ENCODE measurements around the gene NOVA2.
"Not testable (repeated sequence)": the region's sequence is repeated elsewhere in the genome, so short reads cannot be mapped to it uniquely, and the experiment has no call there.

The NOVA2 gene

DNA sequence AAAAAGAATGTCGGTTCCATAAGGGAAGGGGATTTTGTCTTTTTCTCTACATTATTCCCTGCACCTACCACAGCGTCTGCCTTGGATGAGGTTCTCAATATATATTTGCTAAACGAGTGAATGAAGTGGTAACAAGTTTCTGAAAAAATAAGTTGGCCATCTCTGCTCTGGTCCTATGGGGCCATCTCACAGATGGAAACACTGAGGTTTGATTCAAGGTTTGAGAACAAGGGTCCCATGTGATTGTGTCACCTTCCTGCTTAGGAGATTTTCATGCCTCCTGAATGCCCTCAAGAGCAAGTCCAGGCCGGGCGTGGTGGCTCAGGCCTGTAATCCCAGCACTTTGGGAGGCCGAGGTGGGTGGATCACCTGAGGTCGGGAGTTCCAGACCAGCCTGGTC, 74.4 kb downstream of the NOVA2 start:
- in situ Hi-C loops (cut with MboI; ENCODE audit: low sequenced_read_pairs), result no loop called here

DNA sequence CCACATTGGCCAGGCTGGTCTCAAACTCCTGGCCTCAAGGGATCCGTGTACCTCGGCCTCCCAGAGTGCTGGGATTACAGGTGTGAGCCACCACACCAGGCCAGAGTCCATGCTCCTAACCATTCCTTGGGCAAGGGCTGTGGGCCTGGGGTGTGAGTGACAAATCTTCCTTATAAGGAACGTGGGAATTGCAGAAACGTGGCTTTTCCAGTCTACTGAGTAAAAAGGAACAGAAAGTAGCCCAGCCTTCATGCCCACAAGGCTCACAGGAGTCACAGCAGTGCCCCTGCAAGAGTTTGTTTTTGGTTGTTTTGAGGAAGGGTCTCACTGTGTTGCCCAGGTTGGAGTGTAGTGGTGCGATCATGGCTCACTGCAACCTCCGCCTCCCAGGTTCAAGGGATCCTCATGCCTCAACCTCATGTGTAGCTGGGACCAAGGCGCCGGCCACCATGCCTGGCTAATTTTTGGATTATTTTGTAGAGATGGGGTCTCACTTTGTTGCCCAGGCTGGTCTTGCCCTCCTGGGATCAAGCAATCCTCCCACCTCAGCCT, 76.3 kb downstream of the NOVA2 start:
- in situ Hi-C loops (cut with MboI; ENCODE audit: low sequenced_read_pairs), result no loop called here

DNA sequence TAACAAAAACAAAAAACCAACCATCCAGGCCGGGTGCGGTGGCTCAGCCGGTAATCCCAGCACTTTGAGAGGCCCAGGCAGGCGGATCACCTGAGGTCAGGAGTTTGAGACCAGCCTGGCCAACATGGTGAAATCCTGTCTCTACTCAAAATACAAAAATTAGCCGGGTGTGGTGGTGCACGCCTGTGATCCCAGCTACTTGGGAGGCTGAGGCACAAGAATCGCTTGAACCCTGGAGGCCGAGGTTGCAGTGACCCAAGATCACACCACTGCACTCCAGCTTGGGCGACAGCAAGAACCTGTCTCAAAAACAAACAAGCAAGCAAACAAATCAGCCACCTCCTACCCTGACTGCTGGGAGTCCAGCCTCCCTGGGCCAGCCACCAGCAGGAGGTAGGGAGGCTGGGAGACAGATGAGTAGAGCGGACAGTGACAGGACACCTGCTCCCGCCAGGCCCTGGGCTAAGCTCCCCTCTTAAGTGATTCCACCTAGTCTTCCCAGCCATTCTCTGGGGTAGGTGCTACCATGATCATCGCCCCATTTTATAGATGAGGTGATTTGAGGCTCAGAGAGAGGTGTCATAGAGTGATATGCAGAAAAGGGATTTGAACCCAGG, 77.6 kb downstream of the NOVA2 start:
- in situ Hi-C loops (cut with MboI; ENCODE audit: low sequenced_read_pairs), result not testable (repeated sequence)

DNA sequence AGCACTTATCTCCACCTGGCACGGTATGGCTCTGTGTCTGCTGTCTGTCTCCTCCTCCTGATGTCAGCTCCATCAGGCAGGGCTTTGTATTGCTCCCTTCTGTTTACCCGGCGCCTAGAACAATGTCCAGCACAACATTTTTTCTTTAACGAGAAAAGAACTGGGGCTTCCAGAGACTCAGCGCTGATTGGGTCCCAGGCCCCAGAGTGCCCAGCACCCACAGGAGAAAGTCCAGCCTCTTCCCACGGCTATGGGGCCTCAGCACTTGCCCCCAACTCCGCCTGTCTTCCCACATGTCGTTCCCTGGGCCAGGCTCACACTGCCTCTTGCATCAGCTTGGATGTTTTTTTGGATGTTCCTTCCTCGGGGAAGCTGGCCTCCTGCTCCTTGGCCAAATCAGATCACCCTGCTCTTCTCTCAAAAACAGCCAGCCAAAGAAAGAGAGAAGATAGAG, 78.1 kb downstream of the NOVA2 start:
- in situ Hi-C loops (cut with MboI; ENCODE audit: low sequenced_read_pairs), result no loop called here

DNA sequence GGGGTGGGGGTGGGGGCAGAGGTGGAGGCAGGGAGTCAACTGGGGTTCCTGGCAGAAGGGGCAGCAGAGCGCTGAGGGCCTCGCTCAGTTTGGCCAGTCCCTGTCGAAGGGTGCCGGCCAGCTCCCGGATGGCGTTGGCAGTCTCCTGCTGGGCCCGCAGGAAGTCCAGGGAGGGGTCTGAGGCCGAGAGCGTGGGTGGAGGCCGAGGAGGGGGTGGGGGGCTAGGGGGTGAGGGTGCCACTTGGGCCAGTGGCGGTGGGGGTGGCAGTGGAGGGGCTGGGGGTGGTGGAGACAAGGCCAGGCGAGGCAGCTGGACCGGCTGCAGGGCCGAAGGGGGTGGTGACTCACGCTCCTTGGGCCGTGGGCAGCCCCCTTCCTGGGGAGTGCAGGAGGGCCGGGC, 82.8 kb downstream of the NOVA2 start:
- in situ Hi-C loops (cut with MboI; ENCODE audit: low sequenced_read_pairs), result no loop called here

DNA sequence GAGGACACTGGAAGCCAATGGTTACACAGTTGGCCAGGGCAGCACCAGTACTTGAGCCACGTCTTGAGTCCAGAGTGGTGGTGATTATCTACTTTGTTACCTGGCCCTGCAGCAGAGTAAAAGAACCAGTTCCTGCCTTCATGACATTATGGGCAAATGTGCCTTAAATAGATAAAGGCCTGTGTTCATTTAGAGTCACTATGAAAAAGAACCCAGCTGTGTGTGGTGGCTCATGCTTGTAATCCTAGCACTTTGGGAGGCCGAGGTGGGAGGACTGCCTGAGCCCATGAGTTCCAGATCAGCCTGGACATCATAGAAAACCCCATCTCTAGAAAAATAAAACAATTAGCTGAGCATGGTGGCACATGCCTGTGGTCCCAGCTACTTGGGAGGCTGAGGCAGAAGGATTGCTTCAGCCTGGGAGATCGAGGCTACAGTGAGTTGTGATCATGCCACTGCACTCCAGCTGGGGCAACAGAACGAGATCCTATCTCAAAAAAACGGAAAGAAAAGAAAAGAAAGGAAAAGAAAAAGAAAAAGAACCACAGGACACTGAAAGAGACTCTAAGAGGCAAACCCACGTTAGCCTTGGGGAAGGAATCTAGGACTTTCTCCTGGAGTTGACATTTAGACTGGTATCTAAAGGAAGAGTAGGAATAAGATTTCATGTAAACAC, 84.3 kb downstream of the NOVA2 start:
- in situ Hi-C loops (cut with MboI; ENCODE audit: low sequenced_read_pairs), result no loop called here

DNA sequence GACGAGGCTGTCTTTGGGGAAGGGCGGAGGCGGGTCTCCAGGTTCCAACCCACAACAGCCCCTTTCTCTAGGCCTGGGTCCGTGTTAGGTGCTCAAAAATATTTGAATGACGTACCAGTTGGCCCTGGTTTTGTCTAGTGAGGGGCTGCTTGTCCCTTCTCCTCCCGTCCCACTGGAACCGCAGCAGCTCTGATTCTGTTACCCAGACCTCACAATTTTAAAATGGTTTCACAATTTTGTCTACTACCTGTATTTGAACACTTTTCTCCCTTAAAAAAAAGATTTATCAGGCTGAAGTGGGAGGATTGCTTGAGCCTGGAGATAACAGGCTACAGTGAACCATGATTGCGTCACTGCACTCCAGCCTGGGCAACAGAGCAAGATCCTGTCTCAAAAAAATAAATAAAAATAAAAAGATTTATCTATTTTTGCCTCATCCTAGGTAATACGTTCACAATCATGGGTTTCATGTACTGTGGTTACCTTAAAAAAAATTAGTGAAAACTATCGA, 86.4 kb downstream of the NOVA2 start:
- in situ Hi-C loops (cut with MboI; ENCODE audit: low sequenced_read_pairs), result no loop called here

DNA sequence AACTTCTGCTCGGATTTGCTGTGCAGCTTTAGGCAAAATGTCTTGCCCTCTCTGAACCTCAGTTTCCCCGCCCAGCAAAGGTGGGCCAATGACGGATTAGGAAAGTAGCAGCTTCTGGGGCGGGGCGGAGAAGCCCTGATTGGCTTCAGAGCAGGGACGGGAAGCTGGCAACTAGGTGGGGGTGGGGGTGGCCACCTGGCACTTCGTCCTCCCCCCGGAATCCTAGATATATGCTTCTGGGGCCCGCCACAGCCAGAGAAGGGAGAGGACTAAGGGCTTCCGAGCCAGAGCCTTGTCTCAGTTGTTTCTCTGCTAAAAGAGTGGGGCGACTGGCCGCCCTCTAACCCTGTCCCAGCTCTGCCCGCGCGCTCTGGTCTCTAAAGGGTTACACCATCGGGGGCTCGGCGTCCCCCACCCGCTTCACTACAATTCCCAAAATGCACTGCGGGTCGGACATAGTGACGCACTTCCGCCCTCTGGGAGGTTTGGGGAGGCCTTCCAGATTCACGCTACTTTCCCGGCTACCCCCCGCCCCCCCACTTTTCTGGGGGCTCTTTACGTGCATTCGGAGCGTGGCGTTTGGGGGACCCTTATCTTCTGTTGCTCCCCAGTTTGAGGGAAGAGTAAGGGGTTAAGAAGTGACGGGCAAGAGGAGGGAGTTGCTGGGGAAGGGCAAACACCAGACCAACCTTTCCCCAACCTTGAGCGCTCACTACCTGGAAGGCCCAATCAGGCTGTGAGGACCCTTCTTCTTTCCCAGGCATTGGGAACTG, 87.1 kb downstream of the NOVA2 start:
- in situ Hi-C loops (cut with MboI; ENCODE audit: low sequenced_read_pairs), result no loop called here

DNA sequence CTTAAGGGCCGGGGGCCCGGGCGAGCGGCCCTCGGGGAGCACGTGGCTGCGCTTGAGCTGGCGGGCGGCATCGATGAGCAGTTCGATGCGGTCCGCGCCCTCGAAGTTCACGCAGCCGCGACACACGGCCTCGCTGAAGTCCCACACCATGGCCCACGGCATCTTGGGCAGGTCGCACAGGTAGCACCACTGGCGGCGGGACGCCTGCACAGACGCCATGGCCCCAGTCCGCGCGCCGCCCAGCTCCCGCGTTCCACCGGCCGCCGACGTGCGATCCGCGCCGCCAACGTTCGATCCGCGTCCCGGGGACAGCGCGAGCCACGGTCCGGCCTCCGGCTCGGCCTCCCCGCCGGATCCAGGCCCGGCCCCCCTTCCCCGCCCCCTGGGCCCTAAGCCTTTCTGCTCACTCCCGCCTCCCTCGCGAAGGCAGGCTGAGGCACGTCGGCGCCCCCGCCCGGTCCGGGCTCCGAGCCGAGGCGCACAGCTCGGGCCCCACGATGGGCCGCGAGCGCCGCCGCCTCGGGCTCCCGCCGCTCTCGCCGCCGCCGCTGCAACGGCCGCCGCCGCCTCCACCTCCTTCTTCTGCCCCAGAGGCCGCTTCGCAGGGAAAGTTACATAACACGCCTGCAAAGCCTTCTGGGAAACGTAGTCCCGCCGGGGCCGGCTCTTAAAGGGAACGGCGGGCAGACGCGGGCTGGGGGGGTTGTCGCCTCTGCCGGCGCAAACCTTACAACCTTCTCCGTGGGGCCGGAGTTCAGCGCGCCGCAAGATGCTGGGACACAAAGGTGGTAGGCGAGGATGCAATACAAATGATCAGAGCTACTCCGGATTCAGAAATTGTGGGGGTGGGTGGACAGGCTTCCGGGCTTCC, 87.9 kb downstream of the NOVA2 start, which contains the start of gene IRF2BP1:
Gene IRF2BP1, minus strand, starts transcription at position 586 of the 871 bp plus-strand sequence. Its CDS starts 367 bp downstream, at position 219.
- in situ Hi-C loops (cut with MboI; ENCODE audit: low sequenced_read_pairs), result no loop called here

DNA sequence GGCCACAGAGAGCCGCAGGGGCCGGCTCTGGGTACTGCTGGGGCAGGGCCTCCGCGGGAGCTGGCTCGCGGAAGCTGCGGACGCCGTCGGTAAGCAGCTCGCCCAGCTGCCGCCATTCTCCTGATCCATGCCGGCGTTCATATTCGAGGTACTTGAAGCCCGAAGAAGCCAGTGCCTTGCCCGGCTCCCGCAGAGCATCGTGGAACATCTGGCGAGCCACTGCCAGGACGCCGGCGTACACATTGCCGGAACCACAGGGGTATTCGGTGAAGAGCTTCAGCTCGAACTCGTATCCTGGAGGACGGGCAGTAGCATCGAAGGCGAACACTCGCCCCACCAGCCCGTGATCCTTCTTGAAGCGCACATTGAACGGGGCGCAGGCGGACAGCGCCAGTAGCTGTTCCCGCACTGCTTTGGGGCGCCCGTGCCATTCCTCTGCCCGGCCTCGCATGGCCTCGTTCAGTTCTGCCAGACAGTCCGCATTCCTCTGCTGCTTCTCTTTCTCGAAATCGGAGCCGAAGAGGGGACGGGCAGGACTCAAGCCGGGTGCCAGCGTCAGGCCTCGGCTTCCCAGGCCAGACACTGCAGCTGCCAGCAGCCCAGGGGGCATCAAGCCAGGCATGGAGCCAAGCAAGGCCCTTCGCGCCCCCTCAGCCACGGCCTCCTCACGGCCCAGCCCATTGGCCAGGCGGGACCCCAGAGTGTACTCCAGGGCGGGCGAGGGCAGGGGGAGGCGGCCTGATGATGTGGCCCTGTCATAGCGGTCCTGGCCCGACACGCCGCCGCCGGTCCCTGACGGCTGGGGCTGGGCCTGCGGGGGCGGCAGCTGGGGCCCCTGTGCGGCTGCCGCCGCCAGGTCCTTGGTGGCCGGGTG, 88.7 kb downstream of the NOVA2 start:
- in situ Hi-C loops (cut with MboI; ENCODE audit: low sequenced_read_pairs), result no loop called here

DNA sequence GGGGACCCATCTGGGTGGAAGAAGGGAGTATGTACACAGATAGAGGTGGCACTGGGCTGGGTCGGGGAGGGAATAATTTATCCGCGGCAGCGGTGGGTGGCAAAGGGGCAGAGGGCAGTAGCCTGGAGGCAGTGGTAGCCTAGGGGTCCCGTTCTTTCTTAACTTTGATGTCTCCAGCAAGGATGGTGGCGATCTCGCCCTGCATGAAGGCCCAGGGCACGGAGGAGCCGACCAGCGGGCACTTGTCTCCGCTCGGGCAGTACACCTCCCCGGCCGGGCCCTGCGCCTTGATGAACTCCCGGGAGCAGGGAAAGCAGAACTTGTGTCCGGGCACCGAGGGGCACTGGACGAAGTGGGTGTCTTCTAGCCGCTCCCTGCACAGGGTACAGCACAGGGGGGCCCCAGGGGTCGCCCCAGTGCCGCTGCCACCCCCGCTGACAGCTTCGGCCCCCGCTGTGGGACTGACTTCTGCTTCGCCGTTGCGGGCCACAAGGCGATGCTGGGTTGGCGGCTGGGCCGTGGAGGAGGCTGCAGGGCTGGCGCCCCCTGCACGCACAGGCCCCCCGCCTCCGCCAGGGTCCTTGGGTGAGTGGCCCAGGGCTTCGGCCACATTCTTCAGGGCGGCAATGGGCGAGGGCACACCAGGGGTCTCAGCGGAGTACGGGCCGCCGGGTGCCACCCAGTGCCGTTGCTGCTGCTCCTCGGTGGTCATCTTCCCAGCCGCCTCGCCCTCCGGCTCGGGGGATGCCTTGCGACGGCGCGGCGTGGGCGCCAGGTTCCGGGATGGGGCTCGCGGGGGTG, 89.6 kb downstream of the NOVA2 start:
- in situ Hi-C loops (cut with MboI; ENCODE audit: low sequenced_read_pairs), result no loop called here

Measured in HL-60/S4 treated with retinoic acid at 250 ng/mL for 4 days and 3 days (cell line).